Smooth muscle cell of the umbilical artery (primary cell): ENCODE data around the gene SSNA1. TPM values are rescaled to one million over a fixed set of nuclear protein-coding genes. Genes with fewer than 3 reads are reported as not detected.

Source experiments
- total RNA-seq: library from RNA; depleted of rRNA; stranded (reverse); fragments of >200 nt; gene quantifications from 2 replicates; pipeline ENCODE4 v1.2.3, GENCODE V29; 2014

The SSNA1 gene, protein sequence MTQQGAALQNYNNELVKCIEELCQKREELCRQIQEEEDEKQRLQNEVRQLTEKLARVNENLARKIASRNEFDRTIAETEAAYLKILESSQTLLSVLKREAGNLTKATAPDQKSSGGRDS
- 51.0 and 65.9 TPM in 2 replicates for total RNA-seq

DNA sequence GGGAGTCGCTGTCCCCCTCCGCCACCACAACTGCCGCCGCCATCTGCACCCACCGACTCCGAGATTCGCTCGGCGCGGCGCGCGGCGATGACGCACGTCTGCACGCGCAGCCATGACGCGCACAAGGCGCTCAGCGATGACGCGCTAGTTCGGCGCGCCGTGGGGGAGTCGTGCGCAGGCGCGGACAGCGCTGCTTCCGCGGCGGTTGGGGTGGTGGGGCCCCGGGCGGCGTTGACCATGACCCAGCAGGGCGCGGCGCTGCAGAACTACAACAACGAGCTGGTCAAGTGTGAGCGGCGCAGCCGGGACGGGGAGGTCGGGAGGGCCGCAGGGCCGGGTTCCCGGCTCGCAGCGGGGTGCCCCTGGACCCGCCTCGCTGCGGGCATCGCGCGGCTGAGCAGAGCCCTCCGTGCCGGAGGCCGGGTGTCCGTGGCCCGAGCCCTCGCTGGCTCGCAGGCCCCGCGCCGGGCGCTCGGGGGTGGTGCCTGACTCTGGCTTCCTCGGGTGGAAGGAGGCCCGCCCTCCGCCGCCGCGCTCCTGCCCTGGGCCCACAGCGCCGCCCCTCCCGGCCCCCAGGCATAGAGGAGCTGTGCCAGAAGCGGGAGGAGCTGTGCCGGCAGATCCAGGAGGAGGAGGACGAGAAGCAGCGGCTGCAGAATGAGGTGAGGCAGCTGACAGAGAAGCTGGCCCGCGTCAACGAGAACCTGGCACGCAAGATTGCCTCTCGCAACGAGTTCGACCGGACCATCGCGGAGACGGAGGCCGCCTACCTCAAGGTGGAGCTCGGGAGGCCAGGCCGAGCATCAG, at the start of gene SSNA1, which contains the start of gene ANAPC2:
TSS of gene SSNA1 (plus strand) at position 187 of the 807 bp plus-strand sequence. CDS start at position 238, 51 bp downstream.
TSS of gene ANAPC2 (minus strand) at position 71 of the 807 bp plus-strand sequence. CDS start at position 43, 28 bp downstream.

DNA sequence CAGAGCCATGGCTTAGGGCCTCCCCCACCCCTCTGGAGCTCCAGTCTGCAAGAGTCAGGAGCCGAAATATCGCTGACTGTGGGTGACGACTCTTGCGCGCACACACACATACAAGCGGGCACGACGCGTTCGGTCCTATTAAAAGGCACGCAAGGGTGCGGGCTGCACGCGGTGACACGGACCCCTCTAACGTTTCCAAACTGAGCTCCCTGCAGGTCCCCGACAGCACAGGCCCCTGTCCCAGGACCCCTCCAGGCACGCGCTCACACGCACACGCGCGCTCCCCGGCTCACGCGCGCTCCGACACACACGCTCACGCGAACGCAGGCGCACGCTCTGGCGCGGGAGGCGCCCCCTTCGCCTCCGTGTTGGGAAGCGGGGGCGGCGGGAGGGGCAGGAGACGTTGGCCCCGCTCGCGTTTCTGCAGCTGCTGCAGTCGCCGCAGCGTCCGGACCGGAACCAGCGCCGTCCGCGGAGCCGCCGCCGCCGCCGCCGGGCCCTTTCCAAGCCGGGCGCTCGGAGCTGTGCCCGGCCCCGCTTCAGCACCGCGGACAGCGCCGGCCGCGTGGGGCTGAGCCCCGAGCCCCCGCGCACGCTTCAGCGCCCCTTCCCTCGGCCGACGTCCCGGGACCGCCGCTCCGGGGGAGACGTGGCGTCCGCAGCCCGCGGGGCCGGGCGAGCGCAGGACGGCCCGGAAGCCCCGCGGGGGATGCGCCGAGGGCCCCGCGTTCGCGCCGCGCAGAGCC, 49.6 kb upstream of the SSNA1 start, which contains the start of gene GRIN1:
TSS of gene GRIN1 (plus strand) at position 433 of the 746 bp plus-strand sequence. CDS start 333 bp downstream, outside the sequence.

DNA sequence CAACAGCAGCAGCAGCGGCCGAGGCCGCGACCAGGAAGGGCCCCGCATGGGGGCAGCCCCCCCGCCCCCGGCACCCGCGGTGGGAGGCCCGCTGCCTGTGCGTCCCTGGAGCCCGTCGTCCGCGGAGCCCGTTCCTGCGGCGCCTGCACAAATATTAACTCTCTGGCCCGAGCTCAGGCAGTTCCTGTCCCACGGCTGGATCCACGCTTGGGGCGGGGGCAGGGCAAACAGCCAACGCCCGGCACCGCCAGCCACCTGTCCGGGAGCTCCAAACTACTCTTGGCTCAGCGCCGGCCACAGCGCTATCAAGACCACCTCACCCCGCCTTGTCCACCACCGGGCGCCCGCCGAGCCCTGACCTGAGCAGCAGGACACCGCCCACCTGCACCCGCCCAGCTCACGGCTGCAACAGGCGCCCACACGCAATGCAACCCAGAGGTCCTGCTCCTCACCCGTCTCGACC, 18.5 kb upstream of the SSNA1 start, which contains the start of gene LRRC26:
TSS of gene LRRC26 (minus strand) at position 156 of the 463 bp plus-strand sequence. CDS start at position 48, 108 bp downstream.

DNA sequence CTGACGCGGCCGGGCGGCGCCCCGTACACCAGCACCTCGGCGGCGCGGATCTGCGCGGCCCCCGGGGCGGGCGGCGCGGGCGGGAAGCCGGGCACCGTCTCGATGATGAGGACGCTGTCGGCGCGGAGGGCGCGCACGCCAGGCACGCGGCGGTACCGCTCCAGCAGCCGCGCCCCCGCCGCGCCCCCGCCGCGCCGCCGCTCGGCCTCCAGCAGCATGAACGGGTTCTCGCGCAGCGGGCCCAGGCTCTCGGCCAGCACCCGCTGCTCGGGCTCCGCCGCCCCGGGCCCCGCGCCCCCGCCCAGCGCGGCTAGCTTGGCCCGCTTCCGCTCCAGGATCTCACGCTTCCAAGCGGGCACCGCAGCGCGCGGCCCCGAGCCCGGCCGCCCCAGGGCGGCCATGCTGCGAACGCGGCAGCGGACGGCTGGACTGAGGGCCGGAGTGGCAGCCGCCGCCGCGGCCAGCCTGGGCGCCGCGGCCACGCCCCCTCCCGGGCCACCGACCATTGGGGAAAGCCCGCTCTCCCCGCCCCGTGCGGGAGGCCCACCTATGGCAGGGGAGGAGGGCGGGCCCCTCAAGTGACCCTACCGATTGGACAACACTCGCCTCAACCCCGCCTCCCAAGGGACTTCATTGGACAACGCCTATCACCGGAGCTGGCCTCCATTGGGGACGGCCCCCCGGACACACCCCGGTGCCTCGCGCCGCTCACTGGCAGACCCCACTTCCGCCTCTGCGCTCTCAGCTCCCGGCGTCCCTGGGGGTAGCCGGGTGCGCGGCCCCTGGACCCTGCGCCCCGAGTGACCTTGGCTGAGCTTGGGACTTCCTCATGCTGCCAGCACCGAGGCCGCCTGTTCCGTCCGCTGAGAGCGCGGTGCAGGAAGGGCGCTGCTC, 12.1 kb downstream of the SSNA1 start, which contains the start of gene TPRN:
TSS of gene TPRN (minus strand) at position 431 of the 894 bp plus-strand sequence. CDS start at position 401, 30 bp downstream.

DNA sequence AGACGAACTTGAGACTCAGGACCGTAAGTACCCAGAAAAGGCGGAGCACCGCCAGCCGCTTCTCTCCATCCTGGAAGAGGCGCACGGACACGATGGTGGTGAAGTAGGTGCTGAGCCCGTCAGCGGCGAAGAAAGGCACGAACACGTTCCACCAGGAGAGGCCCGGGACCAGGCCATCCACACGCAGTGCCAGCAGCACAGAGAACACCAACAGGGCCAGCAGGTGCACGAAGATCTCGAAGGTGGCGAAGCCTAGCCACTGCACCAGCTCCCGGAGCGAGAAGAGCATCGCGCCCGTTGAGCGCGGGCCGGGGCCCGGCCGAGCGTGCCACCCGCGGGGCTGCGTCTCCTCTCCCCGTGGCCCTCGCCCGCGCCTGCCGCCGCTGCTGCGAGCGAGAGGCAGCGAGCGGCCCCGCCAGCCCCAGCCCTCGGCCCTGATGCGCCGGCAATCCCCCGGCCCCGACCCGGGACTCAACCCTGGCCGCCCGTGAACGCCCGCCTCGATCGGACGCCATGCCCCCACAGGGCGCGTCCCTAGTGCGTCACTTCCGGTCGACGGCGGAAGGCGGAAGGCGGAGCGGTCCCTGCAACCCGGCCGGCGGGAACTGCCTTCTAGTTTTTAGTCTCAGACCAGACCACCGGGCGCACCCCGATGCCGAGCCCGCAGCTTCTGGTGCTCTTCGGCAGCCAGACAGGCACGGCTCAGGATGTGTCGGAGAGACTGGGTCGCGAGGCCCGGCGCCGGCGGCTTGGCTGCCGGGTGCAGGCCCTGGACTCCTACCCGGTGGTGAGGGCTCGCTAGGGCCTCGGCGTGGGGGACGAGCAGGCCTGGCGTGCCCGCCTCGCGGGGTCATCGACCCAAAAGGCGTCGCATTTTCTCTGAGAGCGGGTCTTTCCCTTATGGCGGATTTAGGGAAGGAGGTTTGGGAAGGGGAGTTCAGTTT, 16.9 kb downstream of the SSNA1 start, which contains the start of the genes NDOR1 and TMEM203:
TSS of gene NDOR1 (plus strand) at position 575 of the 944 bp plus-strand sequence. CDS start at position 653, 78 bp downstream.
TSS of gene TMEM203 (minus strand) at position 523 of the 944 bp plus-strand sequence. CDS start at position 289, 234 bp downstream.

DNA sequence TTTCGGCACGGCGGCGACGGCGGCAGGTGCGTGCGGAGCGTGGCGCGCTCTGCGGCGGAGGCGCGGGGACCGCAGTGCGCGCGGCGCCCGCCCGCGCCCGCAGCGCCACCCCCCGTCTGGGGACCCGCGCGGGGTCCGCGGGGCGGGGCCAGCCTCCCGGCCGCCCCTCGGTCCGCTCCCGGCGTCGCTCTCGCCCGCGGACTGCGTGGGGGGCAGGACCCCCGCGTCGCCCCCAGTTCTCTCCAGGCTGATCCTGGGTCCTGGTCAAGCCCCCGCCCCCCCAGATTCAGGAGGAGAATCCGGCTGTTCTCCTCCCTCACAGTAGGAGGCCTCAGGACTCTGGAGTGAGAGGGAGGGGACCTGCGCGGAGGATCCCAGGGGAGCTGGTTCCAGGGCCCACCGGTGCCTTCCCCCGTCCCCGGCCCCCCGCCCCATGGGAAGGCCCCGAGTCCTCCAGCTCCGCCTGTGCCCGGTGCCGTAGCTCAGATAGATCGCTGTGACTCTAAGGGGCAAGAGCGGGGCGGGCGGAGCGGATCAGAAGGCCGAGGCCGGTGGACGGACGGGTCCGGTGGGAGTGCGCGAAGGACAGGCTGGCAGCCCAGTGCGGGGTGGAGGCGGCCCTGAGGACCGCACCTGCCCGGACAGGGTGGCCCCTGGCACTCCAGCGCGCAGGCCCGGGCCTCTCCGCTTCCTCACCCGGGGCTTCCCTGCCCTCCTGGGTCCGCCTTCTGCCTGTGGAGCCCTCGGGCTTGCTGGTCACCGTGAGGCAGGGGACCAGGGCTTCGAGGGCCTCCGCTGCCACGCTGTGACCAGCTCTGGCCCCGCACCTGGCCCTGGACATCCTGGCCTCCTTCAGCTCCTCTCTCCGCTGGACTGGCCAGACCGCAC, 34.0 kb downstream of the SSNA1 start, which contains the start of gene RNF208:
TSS of gene RNF208 (minus strand) at position 51 of the 888 bp plus-strand sequence. CDS start 1,028 bp downstream, outside the sequence.

DNA sequence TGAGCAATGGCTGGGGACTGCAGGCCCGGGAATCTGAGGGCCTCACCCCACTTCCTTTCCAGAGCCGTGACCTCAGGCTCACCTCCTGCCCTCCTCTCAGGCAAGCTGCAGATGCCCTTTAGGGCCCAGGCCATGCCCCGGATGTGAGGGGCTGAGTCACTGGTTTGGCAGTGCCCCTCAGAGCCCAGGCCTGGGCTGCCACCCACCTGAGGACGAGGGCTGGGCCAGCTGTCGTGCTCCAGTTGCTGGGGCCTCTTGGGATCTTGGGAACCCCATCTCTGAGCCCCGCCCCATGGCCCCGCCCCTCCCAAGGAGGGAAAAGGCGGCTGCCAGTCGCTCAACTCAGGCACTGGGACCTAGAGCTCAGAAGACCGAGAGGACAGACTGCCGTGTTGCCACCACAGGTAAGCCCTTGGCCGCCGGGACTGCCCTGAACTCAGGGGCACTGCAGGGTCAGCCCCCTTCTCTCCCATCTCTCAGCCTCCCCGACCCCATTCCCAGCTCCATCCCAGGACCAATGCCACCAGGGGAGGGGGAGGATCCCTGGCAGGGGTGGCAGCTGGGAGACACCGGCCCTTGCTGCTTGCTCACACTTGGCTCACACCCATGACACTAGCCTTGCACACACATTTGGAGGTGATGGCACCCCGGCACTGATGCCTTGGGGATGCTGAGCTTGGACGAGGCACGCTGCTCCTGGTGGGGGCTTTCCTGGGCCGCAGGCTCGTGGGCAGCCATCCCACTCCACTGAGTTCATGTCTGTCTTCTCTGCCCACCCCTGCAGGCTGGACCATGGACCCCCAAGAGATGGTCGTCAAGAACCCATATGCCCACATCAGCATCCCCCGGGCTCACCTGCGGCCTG, 36.6 kb downstream of the SSNA1 start, which contains the start of gene CYSRT1:
TSS of gene CYSRT1 (plus strand) at position 345 of the 865 bp plus-strand sequence. CDS start at position 793, 448 bp downstream.

DNA sequence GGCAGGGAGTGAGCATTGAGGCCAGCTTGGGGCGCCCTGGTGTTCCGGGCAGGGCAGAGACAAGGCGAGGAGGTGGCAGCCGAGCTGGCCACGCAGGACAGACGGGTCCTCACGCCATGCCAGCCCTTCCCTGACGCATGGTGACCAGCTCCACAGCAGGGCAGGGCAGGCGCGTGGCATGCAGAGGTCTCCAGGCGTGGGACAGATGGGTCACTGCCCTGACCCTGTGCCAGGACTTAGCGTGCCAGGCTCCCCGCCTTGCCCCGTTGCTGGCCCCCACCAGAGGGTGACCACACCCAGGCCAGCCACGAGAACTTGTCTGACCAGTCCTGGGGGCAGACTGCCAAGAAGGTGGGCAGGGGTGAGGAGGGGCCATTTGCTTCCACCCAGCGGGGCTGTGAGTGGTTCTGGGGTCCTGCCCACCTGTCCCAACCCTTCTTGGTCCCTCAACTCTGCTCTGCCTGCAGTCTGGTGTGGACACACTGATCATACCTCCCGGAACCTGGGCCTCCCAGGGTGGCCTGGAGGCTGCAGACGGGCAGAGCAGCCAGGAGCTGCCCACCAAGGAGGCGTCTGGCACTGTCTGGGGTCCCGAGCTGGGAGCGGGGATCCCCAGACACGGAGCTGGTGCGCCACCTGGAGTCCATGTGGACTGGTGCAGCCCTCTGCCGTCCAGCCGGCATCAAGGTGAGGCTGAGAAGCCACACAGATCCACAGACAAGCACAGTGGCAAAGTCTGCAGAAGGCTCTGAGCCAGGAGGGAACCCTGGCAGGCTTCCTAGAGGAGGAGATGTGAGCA, 38.8 kb downstream of the SSNA1 start, which contains the start of gene RNF224:
TSS of gene RNF224 (plus strand) at position 449 of the 799 bp plus-strand sequence. CDS start 834 bp downstream, outside the sequence.

DNA sequence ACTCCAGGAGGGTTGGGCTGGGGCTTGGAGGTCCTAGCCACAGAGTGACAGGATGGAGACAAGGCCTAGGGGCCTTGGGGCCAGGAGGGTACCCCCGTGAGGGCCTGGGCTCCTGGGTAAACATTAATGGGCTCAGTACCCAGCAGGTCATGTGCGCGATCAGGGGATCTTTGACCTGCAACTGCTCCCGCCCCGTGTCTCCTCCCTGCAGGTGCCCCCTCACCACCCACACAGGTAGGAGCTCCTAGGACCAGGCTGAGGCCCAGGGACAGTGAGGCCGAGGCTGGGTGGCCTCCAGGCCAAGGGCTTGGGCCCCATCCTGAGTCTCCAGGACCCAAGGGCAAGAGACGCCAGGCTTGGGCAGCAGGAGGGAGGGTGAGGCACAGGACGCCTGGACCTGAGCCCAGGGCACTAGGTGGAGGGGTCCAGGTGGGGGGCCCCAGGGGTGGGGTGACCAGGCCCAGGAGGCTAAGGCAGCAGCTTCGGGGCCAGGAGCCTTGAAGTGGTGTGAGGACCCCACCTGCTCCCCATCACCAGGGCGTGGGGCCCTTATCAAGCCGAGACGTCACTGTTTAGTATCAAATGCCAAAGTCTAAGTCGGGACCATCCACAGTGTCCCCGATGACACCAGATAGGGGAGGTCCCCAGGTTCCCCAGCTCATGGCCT, 42.4 kb downstream of the SSNA1 start, which contains the start of gene SLC34A3:
TSS of gene SLC34A3 (plus strand) at position 197 of the 667 bp plus-strand sequence. CDS start 802 bp downstream, outside the sequence.

Other genes with a start within 250 kb of the SSNA1 start
- gene FBXW5, start 243.9 kb upstream of the SSNA1 start, total RNA-seq = 142 and 159 TPM in 2 replicates
- 0.59 TPM in 1 of 2 replicates, not detected in the other for gene C8G, start 243.4 kb upstream of the SSNA1 start, total RNA-seq
- gene LCN12, start 236.4 kb upstream of the SSNA1 start, total RNA-seq = 0.30 and 0.51 TPM in 2 replicates
- 8.3 and 21.4 TPM in 2 replicates for gene PTGDS, start 211.2 kb upstream of the SSNA1 start, total RNA-seq
- gene LCNL1, start 205.7 kb upstream of the SSNA1 start, total RNA-seq = 0.88 and 1.5 TPM in 2 replicates
- gene PAXX, start 196.3 kb upstream of the SSNA1 start, total RNA-seq = 13.5 and 17.8 TPM in 2 replicates
- 2.5 and 3.3 TPM in 2 replicates for gene CLIC3, start 192.1 kb upstream of the SSNA1 start, total RNA-seq
- 46.0 and 68.3 TPM in 2 replicates for gene ABCA2, start 160.4 kb upstream of the SSNA1 start, total RNA-seq
- under 0.01 TPM in 1 of 2 replicates, not detected in the other for gene FUT7, start 156.6 kb upstream of the SSNA1 start, total RNA-seq
- gene NPDC1, start 142.5 kb upstream of the SSNA1 start, total RNA-seq = 27.3 and 49.4 TPM in 2 replicates
- gene ENTPD2, start 134.6 kb upstream of the SSNA1 start, total RNA-seq = not detected in 2 replicates
- gene SAPCD2, start 118.1 kb upstream of the SSNA1 start, total RNA-seq = 0.89 and 5.7 TPM in 2 replicates
- 18.7 and 21.5 TPM in 2 replicates for gene UAP1L1, start 111.2 kb upstream of the SSNA1 start, total RNA-seq
- gene MAN1B1, start 101.7 kb upstream of the SSNA1 start, total RNA-seq = 176 and 185 TPM in 2 replicates
- 69.1 and 79.6 TPM in 2 replicates for gene DPP7, start 73.9 kb upstream of the SSNA1 start, total RNA-seq
- gene GRIN1, start 49.5 kb upstream of the SSNA1 start, total RNA-seq = 0.09 TPM in 1 of 2 replicates, not detected in the other
- gene LRRC26, start 18.6 kb upstream of the SSNA1 start, total RNA-seq = not detected in 2 replicates
- gene TMEM210, start 16.6 kb upstream of the SSNA1 start, total RNA-seq = not detected in 2 replicates
- 25.5 and 28.8 TPM in 2 replicates for gene ANAPC2, start 116 bp upstream of the SSNA1 start, total RNA-seq
- 6.2 and 8.9 TPM in 2 replicates for gene TPRN, start 12.1 kb downstream of the SSNA1 start, total RNA-seq
- 32.1 and 32.8 TPM in 2 replicates for gene TMEM203, start 17.0 kb downstream of the SSNA1 start, total RNA-seq
- 2.7 and 5.4 TPM in 2 replicates for gene NDOR1, start 17.0 kb downstream of the SSNA1 start, total RNA-seq
- gene RNF208, start 33.6 kb downstream of the SSNA1 start, total RNA-seq = 0.30 and 0.83 TPM in 2 replicates
- 0.30 and 0.46 TPM in 2 replicates for gene CYSRT1, start 36.5 kb downstream of the SSNA1 start, total RNA-seq
- not detected in 2 replicates for gene RNF224, start 38.8 kb downstream of the SSNA1 start, total RNA-seq
- under 0.01 TPM in 1 of 2 replicates, not detected in the other for gene SLC34A3, start 42.2 kb downstream of the SSNA1 start, total RNA-seq
- 60.9 and 219 TPM in 2 replicates for gene TUBB4B, start 52.6 kb downstream of the SSNA1 start, total RNA-seq
- not detected in 2 replicates for gene STPG3, start 62.6 kb downstream of the SSNA1 start, total RNA-seq
- 36.5 and 54.9 TPM in 2 replicates for gene NELFB, start 66.7 kb downstream of the SSNA1 start, total RNA-seq
- 19.0 and 33.5 TPM in 2 replicates for gene TOR4A, start 89.0 kb downstream of the SSNA1 start, total RNA-seq
- gene NRARP, start 113.6 kb downstream of the SSNA1 start, total RNA-seq = 0.18 and 0.30 TPM in 2 replicates
- 10.8 and 12.2 TPM in 2 replicates for gene EXD3, start 234.5 kb downstream of the SSNA1 start, total RNA-seq
- 0.18 and 0.30 TPM in 2 replicates for gene NOXA1, start 234.7 kb downstream of the SSNA1 start, total RNA-seq